A673 (cell line): ENCODE measurements around the gene NKX2-8. TPM values are rescaled to one million over a fixed set of nuclear protein-coding genes. Genes with fewer than 3 reads are reported as not detected.

Experiments used
- BruUV-seq: library from RNA; stranded (reverse); fragments of 400-500 nt; replicated peaks from 2 replicates; lab custom pipeline; 2021; lab: Mats Ljungman, UMichigan
- CTCF ChIA-PET: fragments of 300-600 bp; sonication (Branson Sonifier 250); formaldehyde crosslinking; loops from one replicate; lab custom pipeline; 2022; ENCODE audit warnings: antibody characterized with exemption; lab: Charles Lee
- POLR2A ChIA-PET: fragments of 300-600 bp; sonication (Branson Sonifier 250); formaldehyde crosslinking; loops from one replicate; lab custom pipeline; 2022; ENCODE audit warnings: antibody characterized with exemption; ENCODE audit not compliant: low non-redundant PET; lab: Charles Lee
- DNase-seq: peaks from one replicate; pipeline ENCODE4 v3.0.0-alpha.2; 2015; ENCODE audit warnings: low spot score
- H3K27ac ChIP-seq: fragments of 200-600 bp; sonication (generic); 2 replicates; pipeline ENCODE4 v1.5.1; 2016; ENCODE audit warnings: mixed run types, low read depth, mild to moderate bottlenecking, mixed read lengths, antibody characterized with exemption, low read length; ENCODE audit not compliant: poor library complexity, severe bottlenecking
- H3K27me3 ChIP-seq: fragments of 200-600 bp; sonication (generic); replicated peaks from 2 replicates; pipeline ENCODE4 v1.6.1; 2017; ENCODE audit warnings: mixed run types, low read depth, mild to moderate bottlenecking, mixed read lengths, antibody characterized with exemption, low read length; ENCODE audit not compliant: insufficient read depth, poor library complexity
- H3K36me3 ChIP-seq: fragments of 200-600 bp; sonication (generic); 2 replicates; pipeline ENCODE4 v1.6.1; 2016; ENCODE audit warnings: mixed run types, mild to moderate bottlenecking, mixed read lengths, antibody characterized with exemption, low read length; ENCODE audit not compliant: insufficient read depth, poor library complexity, severe bottlenecking
- H3K4me1 ChIP-seq: fragments of 200-600 bp; sonication (generic); 2 replicates; pipeline ENCODE4 v1.6.1; 2017; ENCODE audit warnings: mixed run types, mild to moderate bottlenecking, mixed read lengths, antibody characterized with exemption, low read length; ENCODE audit not compliant: insufficient read depth, poor library complexity, severe bottlenecking
- H3K4me3 ChIP-seq: fragments of 200-600 bp; sonication (generic); 2 replicates; pipeline ENCODE4 v1.5.1; 2016; ENCODE audit warnings: low read depth, mixed run types, mild to moderate bottlenecking, mixed read lengths, low read length; ENCODE audit not compliant: poor library complexity, severe bottlenecking
- H3K9me3 ChIP-seq: fragments of 200-600 bp; sonication (generic); 2 replicates; pipeline ENCODE4 v1.6.1; 2016; ENCODE audit warnings: mixed run types, low read depth, mild to moderate bottlenecking, mixed read lengths, antibody characterized with exemption, low read length; ENCODE audit not compliant: poor library complexity, severe bottlenecking
- EZH2 ChIP-seq: fragments of 200-600 bp; sonication (generic); IDR thresholded peaks from 2 replicates; pipeline ENCODE4 v1.6.1; 2017; ENCODE audit warnings: borderline replicate concordance, low read depth, mild to moderate bottlenecking, mixed read lengths, antibody characterized with exemption, low read length; ENCODE audit not compliant: poor library complexity, severe bottlenecking
- intact Hi-C: fragments of 100-400 bp; cut with micrococcal nuclease; formaldehyde crosslinking; loops from one replicate; pipeline ENCODE4 v1.10.0; 2022; ENCODE audit not compliant: unreplicated experiment
- total RNA-seq: library from RNA; stranded (reverse); gene quantifications from 2 replicates; pipeline ENCODE4 v1.2.3, GENCODE V29; 2021
- TF ChIP-seq, protein P1 (sequence below): fragments of 300-800, 200-600 bp; sonication (generic); conservative IDR thresholded peaks from 2 replicates; pipeline ENCODE4 v1.5.1; 2017; ENCODE audit warnings: low read depth, mild to moderate bottlenecking, antibody characterized with exemption, low read length, moderate library complexity, mixed read lengths

Gene NKX2-8
- total RNA-seq, 1 experiment from 2014 or later, result not detected

DNA sequence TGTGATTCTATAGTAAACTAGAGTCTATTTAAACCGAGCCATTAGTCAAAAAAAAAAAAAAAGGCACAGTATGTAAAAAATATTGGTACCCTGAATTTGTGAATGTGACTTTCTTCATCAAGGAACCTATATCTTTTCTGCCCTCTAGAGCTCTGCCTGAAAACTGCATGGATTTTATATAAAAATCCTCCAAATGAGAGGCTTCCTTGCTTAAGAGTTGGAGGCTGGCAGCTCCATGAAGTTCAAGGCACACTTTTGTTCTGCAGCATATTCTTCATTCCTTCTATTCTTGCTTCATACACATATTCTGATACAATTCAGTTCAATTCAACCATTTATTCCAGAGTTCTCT is 23.1 kb upstream of the NKX2-8 start:
- no peaks in the 10 kb centered on the region for H3K36me3 ChIP-seq
- ChIA-PET POLR2A (no interaction called here), CTCF (interaction anchor here (0.7 to 1.9 kb wide), 4 partner anchors 52 to 949 kb away, joined by 3 to 26 read pairs (median 6); no protein-coding TSS in a partner anchor)
- no peaks in the 10 kb centered on the region for H3K9me3 ChIP-seq
- no peaks in the 10 kb centered on the region for H3K4me1 ChIP-seq
- TF ChIP-seq, protein P1, sequence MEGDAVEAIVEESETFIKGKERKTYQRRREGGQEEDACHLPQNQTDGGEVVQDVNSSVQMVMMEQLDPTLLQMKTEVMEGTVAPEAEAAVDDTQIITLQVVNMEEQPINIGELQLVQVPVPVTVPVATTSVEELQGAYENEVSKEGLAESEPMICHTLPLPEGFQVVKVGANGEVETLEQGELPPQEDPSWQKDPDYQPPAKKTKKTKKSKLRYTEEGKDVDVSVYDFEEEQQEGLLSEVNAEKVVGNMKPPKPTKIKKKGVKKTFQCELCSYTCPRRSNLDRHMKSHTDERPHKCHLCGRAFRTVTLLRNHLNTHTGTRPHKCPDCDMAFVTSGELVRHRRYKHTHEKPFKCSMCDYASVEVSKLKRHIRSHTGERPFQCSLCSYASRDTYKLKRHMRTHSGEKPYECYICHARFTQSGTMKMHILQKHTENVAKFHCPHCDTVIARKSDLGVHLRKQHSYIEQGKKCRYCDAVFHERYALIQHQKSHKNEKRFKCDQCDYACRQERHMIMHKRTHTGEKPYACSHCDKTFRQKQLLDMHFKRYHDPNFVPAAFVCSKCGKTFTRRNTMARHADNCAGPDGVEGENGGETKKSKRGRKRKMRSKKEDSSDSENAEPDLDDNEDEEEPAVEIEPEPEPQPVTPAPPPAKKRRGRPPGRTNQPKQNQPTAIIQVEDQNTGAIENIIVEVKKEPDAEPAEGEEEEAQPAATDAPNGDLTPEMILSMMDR, result no peak; the same call in 1 of the 2 replicates
- no peak for TF ChIP-seq EZH2
- no peak overlapping the region for H3K27ac ChIP-seq
- no peak overlapping the region for H3K4me3 ChIP-seq
- intact Hi-C loops, result loop anchor here (1.0 kb wide), 1 partner anchor 52 kb away; no protein-coding TSS in a partner anchor
- no TSS peak for BruUV-seq
- H3K27me3 ChIP-seq, result peaks cover 8% of the 10 kb centered on the region
- DNase-seq, result peak; percentile 44

DNA sequence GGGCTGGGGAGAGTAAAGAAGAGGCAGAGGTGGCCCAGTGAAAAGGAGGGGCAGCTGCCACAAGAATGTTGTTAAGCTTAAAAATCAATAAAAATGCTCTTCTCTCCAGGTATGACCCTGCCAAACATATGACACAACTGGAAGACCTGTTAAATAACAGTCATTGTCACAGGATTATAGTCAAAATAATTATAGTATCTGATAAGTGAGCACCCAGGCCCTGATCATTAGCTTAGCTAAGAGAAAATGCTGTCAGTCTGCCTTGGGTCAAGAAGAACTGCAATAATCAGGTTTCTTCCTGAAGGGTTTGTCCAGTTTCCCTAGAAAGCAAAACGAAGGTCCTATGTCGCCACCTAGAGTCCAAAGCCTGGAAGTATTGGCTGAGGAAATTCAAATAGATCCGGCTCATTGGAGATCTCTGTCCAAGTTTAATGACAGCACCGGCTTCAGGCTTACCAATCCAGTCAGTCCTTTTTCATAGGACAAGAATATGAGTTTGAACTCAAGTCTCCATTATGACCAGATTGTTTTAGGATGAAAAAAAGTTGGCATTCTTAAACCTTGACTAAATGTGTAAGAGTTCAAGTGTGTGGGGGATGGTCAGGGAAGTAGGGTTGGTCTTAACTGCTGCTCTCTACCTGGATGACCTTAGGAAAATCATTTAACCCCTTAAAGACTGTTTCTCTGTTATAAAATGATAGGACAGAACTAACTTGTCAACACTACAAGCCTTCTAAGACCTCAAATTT is 22.5 kb upstream of the NKX2-8 start:
- no peaks in the 10 kb centered on the region for H3K36me3 ChIP-seq
- TF ChIP-seq EZH2, result no peak
- TF ChIP-seq, protein P1, result peak; percentile 86
- BruUV-seq, result no TSS peak
- POLR2A ChIA-PET, result no interaction called here
- DNase-seq, result peak; percentile 86
- no peaks in the 10 kb centered on the region for H3K4me1 ChIP-seq
- intact Hi-C loops, result loop anchor here (1.0 kb wide), 1 partner anchor 52 kb away; no protein-coding TSS in a partner anchor
- H3K27ac ChIP-seq, result no peak overlapping the region
- no peaks in the 10 kb centered on the region for H3K9me3 ChIP-seq
- no peak overlapping the region for H3K4me3 ChIP-seq
- peaks cover 8% of the 10 kb centered on the region for H3K27me3 ChIP-seq
- CTCF ChIA-PET, result interaction anchor here (0.7 to 1.9 kb wide), 6 partner anchors 50 to 948 kb away, joined by 3 to 26 read pairs (median 6); no protein-coding TSS in a partner anchor

GRCh38 chr14:36600431-36600830 is 18.0 kb upstream of the NKX2-8 start:
- no peak for DNase-seq
- H3K4me3 ChIP-seq, result no peak overlapping the region
- no peaks in the 10 kb centered on the region for H3K9me3 ChIP-seq
- ChIA-PET CTCF (no interaction called here), POLR2A (no interaction called here)
- no peak overlapping the region for H3K27ac ChIP-seq
- intact Hi-C loops, result no loop called here
- no peaks in the 10 kb centered on the region for H3K36me3 ChIP-seq
- BruUV-seq, result no TSS peak
- peaks cover 20% of the 10 kb centered on the region for H3K27me3 ChIP-seq
- no peak for TF ChIP-seq EZH2
- TF ChIP-seq, protein P1, result no peak
- H3K4me1 ChIP-seq, result no peaks in the 10 kb centered on the region
